ENCODE results near the gene TRIM63. TPM values are rescaled to one million over a fixed set of nuclear protein-coding genes. Genes with fewer than 3 reads are reported as not detected.

The TRIM63 gene
- total RNA-seq, 4 donors from 2014 or later, result 0.39 to 1.5 TPM; not detected in 2

DNA sequence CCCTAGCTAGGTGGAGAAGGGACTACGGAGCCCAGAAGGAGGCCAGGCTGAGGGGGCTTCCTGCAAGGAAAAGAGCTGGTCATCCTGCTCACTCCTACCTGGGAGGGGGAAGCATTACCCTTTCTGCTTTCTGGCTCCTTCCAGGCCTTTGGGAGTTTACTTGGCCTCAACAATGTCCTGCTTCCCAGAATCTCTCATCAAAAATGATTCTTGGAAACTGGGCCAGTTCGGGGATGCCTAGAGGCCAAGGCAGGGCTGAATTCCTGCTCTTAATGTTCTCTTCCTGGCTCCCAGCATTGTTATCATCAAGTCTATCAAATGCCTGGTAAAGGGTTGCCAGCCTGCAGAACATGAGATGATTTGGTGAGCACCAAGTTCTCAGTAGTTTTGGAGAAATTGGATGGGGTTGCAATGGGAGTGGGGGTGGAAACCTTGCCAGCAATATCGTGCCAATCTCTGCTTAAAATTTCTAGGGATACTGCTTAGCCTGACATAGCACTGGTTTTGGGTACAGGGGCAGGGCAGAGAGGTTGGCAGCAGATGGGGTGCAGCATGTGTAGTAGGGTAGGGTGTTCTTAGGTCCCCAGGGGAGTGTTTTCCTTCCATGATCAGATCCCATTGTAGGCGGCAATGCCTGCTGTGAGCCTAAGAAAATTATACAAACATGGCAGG is 61.9 kb downstream of the TRIM63 start:
- no peak for TF ChIP-seq POLR2A (IDR thresholded peaks at IDR 0.05)
- TF ChIP-seq, protein P1, sequence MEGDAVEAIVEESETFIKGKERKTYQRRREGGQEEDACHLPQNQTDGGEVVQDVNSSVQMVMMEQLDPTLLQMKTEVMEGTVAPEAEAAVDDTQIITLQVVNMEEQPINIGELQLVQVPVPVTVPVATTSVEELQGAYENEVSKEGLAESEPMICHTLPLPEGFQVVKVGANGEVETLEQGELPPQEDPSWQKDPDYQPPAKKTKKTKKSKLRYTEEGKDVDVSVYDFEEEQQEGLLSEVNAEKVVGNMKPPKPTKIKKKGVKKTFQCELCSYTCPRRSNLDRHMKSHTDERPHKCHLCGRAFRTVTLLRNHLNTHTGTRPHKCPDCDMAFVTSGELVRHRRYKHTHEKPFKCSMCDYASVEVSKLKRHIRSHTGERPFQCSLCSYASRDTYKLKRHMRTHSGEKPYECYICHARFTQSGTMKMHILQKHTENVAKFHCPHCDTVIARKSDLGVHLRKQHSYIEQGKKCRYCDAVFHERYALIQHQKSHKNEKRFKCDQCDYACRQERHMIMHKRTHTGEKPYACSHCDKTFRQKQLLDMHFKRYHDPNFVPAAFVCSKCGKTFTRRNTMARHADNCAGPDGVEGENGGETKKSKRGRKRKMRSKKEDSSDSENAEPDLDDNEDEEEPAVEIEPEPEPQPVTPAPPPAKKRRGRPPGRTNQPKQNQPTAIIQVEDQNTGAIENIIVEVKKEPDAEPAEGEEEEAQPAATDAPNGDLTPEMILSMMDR (IDR thresholded peaks at IDR 0.05), result no peak
- intact Hi-C loops (cut with DNase I), result no loop called here
- Histone ChIP-seq H3K4me3 (replicated peaks in 1 of 3) (no peak overlapping the region), H3K4me1 (peaks cover 0 to 10% of the 10 kb centered on the region in 2 donors), H3K27ac (no peak overlapping the region), H3K36me3 (no peaks in the 10 kb centered on the region), H3K9me3 (no peaks in the 10 kb centered on the region), H3K27me3 (no peaks in the 10 kb centered on the region)
- 66 to 68% methylated on average over 4 of the region's 4 CpGs for WGBS, 2 donors
- DNase-seq, result no peak

DNA sequence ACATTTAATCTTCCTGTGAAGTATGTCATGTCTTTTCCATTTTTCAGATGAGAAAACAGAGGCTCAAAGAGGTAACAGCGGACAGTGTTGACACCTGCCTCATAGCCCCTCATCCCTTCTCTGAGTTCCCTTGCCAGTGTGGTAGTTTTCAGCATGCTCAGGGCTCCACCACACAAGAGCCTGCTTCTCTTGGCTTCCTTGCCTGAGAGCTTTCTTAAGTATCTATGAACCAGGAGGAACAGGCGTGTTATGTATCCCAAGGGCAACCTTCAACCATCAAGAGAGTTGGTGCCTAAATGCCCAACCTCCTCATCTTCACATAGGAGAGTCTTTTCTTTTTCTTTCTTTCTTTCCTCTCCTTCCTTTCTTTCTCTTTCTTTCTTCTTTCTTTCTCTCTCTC is 63.7 kb downstream of the TRIM63 start:
- no peaks in the 10 kb centered on the region for H3K9me3 ChIP-seq
- no peak overlapping the region for H3K4me3 ChIP-seq (replicated peaks in 1 of 3)
- no peak for TF ChIP-seq POLR2A (IDR thresholded peaks at IDR 0.05)
- TF ChIP-seq, protein P1 (IDR thresholded peaks at IDR 0.05), result no peak
- no peaks in the 10 kb centered on the region for H3K27me3 ChIP-seq
- H3K36me3 ChIP-seq, result no peaks in the 10 kb centered on the region
- peaks cover 0 to 10% of the 10 kb centered on the region in 2 donors for H3K4me1 ChIP-seq
- no peak overlapping the region for H3K27ac ChIP-seq
- WGBS, 2 donors, result 26 to 46% methylated on average over 2 of the region's 2 CpGs
- intact Hi-C loops (cut with DNase I), result loop anchor here (5.0 kb wide), 1 partner anchor 106 kb away; no protein-coding TSS in a partner anchor
- peak; percentile 59 to 66 for DNase-seq

DNA sequence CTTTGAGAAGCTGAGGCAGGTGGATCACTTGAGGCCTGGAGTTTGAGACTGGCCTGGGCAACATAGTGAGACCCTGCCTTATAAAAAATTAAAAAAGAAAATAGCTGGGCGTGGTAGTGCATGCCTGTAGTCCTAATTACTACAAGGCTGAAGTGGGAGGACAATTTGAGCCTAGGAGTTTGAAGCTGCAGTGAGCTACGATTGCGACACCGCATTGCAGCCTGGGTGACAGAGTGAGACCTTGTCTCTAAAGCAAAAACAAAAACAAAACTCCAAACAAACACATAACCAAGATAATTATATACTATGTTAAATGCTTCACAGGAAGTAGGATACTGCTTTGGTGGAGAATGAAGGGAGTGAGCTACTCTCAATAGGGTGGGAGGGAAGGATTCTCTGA is 64.2 kb downstream of the TRIM63 start:
- Histone ChIP-seq H3K4me3 (replicated peaks in 1 of 3) (no peak overlapping the region), H3K36me3 (no peaks in the 10 kb centered on the region), H3K27me3 (no peaks in the 10 kb centered on the region), H3K9me3 (no peaks in the 10 kb centered on the region), H3K27ac (no peak overlapping the region), H3K4me1 (peaks cover 3 to 14% of the 10 kb centered on the region in 2 donors)
- no peak for DNase-seq
- WGBS, 2 donors, result 85% methylated on average over 4 of the region's 4 CpGs
- intact Hi-C loops (cut with DNase I), result loop anchor here (5.0 kb wide), 1 partner anchor 106 kb away; no protein-coding TSS in a partner anchor
- TF ChIP-seq, protein P1 (IDR thresholded peaks at IDR 0.05), result no peak
- no peak for TF ChIP-seq POLR2A (IDR thresholded peaks at IDR 0.05)

Small RNA genes within 50 kb of the gene (small RNA-seq; reads per million reads assigned to genes)
- gene RF00283 (not detected), gene RF00492 (not detected)

Other genes starting within 250 kb of the TRIM63 start
- gene MTFR1L, start 247.7 kb downstream of the TRIM63 start, total RNA-seq, result 100 to 1,000 TPM in 1 of 4 donors, 10 to 100 TPM in 3; 75.7 to 109 (median 99.2) TPM
- not detected for gene AUNIP, start 208.2 kb downstream of the TRIM63 start, total RNA-seq
- 1 to 10 TPM; 2.5 to 8.5 (median 6.4) TPM for gene PAQR7, start 191.9 kb downstream of the TRIM63 start, total RNA-seq
- 10 to 100 TPM; 11.6 to 39.2 (median 17.0) TPM for gene STMN1, start 161.2 kb downstream of the TRIM63 start, total RNA-seq
- 10 to 100 TPM; 22.5 to 35.4 (median 30.7) TPM for gene PAFAH2, start 69.6 kb downstream of the TRIM63 start, total RNA-seq
- 1 to 10 TPM in 1 of 4 donors, under 1 TPM in 1, not detected in 2; 0.13 to 1.2 TPM for gene EXTL1, start 45.9 kb downstream of the TRIM63 start, total RNA-seq
- 10 to 100 TPM; 12.5 to 55.9 (median 43.4) TPM for gene SLC30A2, start 21.5 kb downstream of the TRIM63 start, total RNA-seq
- gene PDIK1L, start 44.2 kb upstream of the TRIM63 start, total RNA-seq, result 10 to 100 TPM; 24.2 to 39.0 (median 25.5) TPM
- gene FAM110D, start 91.4 kb upstream of the TRIM63 start, total RNA-seq, result 10 to 100 TPM in 1 of 4 donors, 1 to 10 TPM in 3; 3.5 to 15.6 (median 6.8) TPM
- not detected for gene C1orf232, start 101.3 kb upstream of the TRIM63 start, total RNA-seq
- gene ZNF593, start 102.3 kb upstream of the TRIM63 start, total RNA-seq, result 10 to 100 TPM; 18.3 to 65.8 (median 27.3) TPM
- under 1 TPM in 1 of 4 donors, not detected in 3; 0.33 TPM for gene ZNF593OS, start 104.2 kb upstream of the TRIM63 start, total RNA-seq
- 10 to 100 TPM; 20.0 to 81.2 (median 31.6) TPM for gene CNKSR1, start 109.9 kb upstream of the TRIM63 start, total RNA-seq
- not detected for gene CATSPER4, start 123.0 kb upstream of the TRIM63 start, total RNA-seq
- gene CEP85, start 166.6 kb upstream of the TRIM63 start, total RNA-seq, result 10 to 100 TPM; 16.0 to 27.0 (median 17.0) TPM
- gene SH3BGRL3, start 212.5 kb upstream of the TRIM63 start, total RNA-seq, result 10 to 100 TPM; 18.8 to 58.2 (median 37.4) TPM
- gene UBXN11, start 239.0 kb upstream of the TRIM63 start, total RNA-seq, result 10 to 100 TPM; 23.9 to 35.4 (median 30.2) TPM